H1 (cell line): ENCODE data around the gene HACL1. TPM values are rescaled to one million over a fixed set of nuclear protein-coding genes. Genes with fewer than 3 reads are reported as not detected.

ENCODE experiments used
- CTCF ChIA-PET: fragments of 300-600 bp; sonication (Branson Sonifier 250); formaldehyde crosslinking; loops from one replicate; lab custom pipeline; 2021; ENCODE audit not compliant: partially characterized antibody; lab: Charles Lee
- POLR2A ChIA-PET: fragments of 300-600 bp; sonication (Branson Sonifier 250); formaldehyde crosslinking; loops from one replicate; lab custom pipeline; 2021; ENCODE audit warnings: inconsistent platforms; ENCODE audit not compliant: partially characterized antibody; lab: Charles Lee
- DNase-seq, 2 experiments: peaks; one replicate each; pipeline versions ENCODE4 v3.0.0 to v3.0.0-alpha.2; 2010 to 2022; ENCODE audit warnings: low spot score in 2 of 2, low read depth in 1 of 2, mixed read lengths in 1 of 2
- FAIRE-seq: peaks from 2 replicates; lab custom pipeline; 2011; peaks lifted over from hg19 to GRCh38; lab: Jason Lieb, UNC
- H2AFZ ChIP-seq: 2 replicates; pipeline ENCODE4 v1.8.1; 2012; ENCODE audit warnings: low read length, inconsistent platforms
- H2AK5ac ChIP-seq: 2 replicates; pipeline ENCODE4 v1.6.1; 2013; ENCODE audit warnings: low read depth, low read length
- H2BK120ac ChIP-seq: replicated peaks from 2 replicates; pipeline ENCODE3; 2013; ENCODE audit warnings: low read depth, low read length, inconsistent platforms
- H2BK12ac ChIP-seq: 2 replicates; pipeline ENCODE4 v1.6.1; 2013; ENCODE audit warnings: low read depth, low read length
- H2BK15ac ChIP-seq: 2 replicates; pipeline ENCODE4 v1.6.1; 2013; ENCODE audit warnings: low read length
- H2BK20ac ChIP-seq: 2 replicates; pipeline ENCODE4 v1.6.1; 2013; ENCODE audit warnings: low read length
- H2BK5ac ChIP-seq: 2 replicates; pipeline ENCODE4 v1.6.1; 2013; ENCODE audit warnings: low read depth, low read length
- H3K14ac ChIP-seq: 2 replicates; pipeline ENCODE4 v1.6.1; 2013; ENCODE audit warnings: inconsistent platforms; ENCODE audit not compliant: insufficient read length
- H3K18ac ChIP-seq: 2 replicates; pipeline ENCODE4 v1.6.1; 2013; ENCODE audit warnings: low read length; ENCODE audit errors: extremely low read depth
- H3K23ac ChIP-seq: 2 replicates; pipeline ENCODE4 v1.6.1; 2013; ENCODE audit warnings: inconsistent platforms; ENCODE audit not compliant: insufficient read length
- H3K23me2 ChIP-seq: 2 replicates; pipeline ENCODE4 v1.6.1; 2013; ENCODE audit warnings: low read depth, low read length
- H3K27ac ChIP-seq: 2 replicates; pipeline ENCODE4 v1.6.1; 2011; ENCODE audit warnings: low read depth, low read length, inconsistent platforms
- H3K27me3 ChIP-seq, 4 experiments: replicated peaks in 1 of 4; 1 replicate in 1 of 4; 2 replicates in 3 of 4; pipeline versions ENCODE4 v1.6.1 to v1.8.1; 2011 to 2013; ENCODE audit warnings: low read length in 3 of 4, mild to moderate bottlenecking in 3 of 4, inconsistent platforms in 2 of 4, mixed read lengths in 2 of 4, moderate library complexity in 1 of 4; ENCODE audit not compliant: control insufficient read depth in 3 of 4, insufficient read depth in 3 of 4; ENCODE audit errors: extremely low read depth in 1 of 4
- H3K36me3 ChIP-seq, 4 experiments: 2 replicates each; pipeline versions ENCODE4 v1.6.1 to v1.8.1; 2011 to 2013; ENCODE audit warnings: mild to moderate bottlenecking in 4 of 4, low read length in 3 of 4, moderate library complexity in 2 of 4, control low read depth in 1 of 4, inconsistent platforms in 1 of 4; ENCODE audit not compliant: insufficient read depth in 4 of 4, control insufficient read depth in 2 of 4
- H3K4ac ChIP-seq: replicated peaks from 2 replicates; pipeline ENCODE3; 2013; ENCODE audit warnings: low read length, low read depth, mixed read lengths, inconsistent platforms; ENCODE audit not compliant: insufficient read length
- H3K4me1 ChIP-seq, 4 experiments: replicated peaks in 1 of 4; 1 replicate in 1 of 4; 2 replicates in 3 of 4; pipeline versions ENCODE4 v1.6.1 to v1.8.1; 2011 to 2013; ENCODE audit warnings: low read length in 3 of 4, inconsistent platforms in 2 of 4, mixed read lengths in 1 of 4; ENCODE audit not compliant: insufficient read depth in 4 of 4, control insufficient read depth in 3 of 4
- H3K4me2 ChIP-seq, 2 experiments: 2 replicates each; pipeline versions ENCODE4 v1.6.1 to v1.8.1; 2011 to 2013; ENCODE audit warnings: low read depth in 2 of 2, low read length in 2 of 2, control low read depth in 1 of 2, inconsistent platforms in 1 of 2, mild to moderate bottlenecking in 1 of 2; ENCODE audit not compliant: insufficient read depth in 1 of 2
- H3K4me3 ChIP-seq, 4 experiments: fragments of 200-600, 300-600 bp in 1 of 4; sonication (generic), shearing (Covaris generic), sonication (Bioruptor Twin) in 1 of 4; 2 replicates each; pipeline versions ENCODE4 v1.5.1 to v1.8.1; 2011 to 2016; ENCODE audit warnings: low read length in 4 of 4, low read depth in 3 of 4, control low read depth in 2 of 4, inconsistent platforms in 2 of 4, mild to moderate bottlenecking in 2 of 4, mixed read lengths in 1 of 4, moderate library complexity in 1 of 4; ENCODE audit not compliant: insufficient read depth in 2 of 4; ENCODE audit errors: extremely low read depth in 1 of 4
- H3K56ac ChIP-seq: replicated peaks from 2 replicates; pipeline ENCODE3; 2013; ENCODE audit warnings: low read depth, mild to moderate bottlenecking, mixed read lengths, low read length, inconsistent platforms; ENCODE audit not compliant: insufficient read length
- H3K79me1 ChIP-seq: 2 replicates; pipeline ENCODE4 v1.6.1; 2013; ENCODE audit warnings: low read depth, low read length, control low read depth
- H3K79me2 ChIP-seq, 2 experiments: 2 replicates each; pipeline versions ENCODE4 v1.6.1 to v1.8.1; 2012 to 2013; ENCODE audit warnings: low read length in 2 of 2, mild to moderate bottlenecking in 2 of 2, inconsistent platforms in 1 of 2; ENCODE audit not compliant: insufficient read depth in 2 of 2, control insufficient read depth in 1 of 2
- H3K9ac ChIP-seq, 4 experiments: replicated peaks in 1 of 4; 1 replicate in 1 of 4; 2 replicates in 3 of 4; pipeline versions ENCODE4 v1.6.1 to v1.8.1; 2011 to 2013; ENCODE audit warnings: low read depth in 3 of 4, low read length in 3 of 4, control low read depth in 2 of 4, mild to moderate bottlenecking in 2 of 4, moderate library complexity in 2 of 4, inconsistent platforms in 1 of 4; ENCODE audit errors: extremely low read depth in 1 of 4
- H3K9me3 ChIP-seq, 2 experiments: 2 replicates each; pipeline versions ENCODE4 v1.6.1 to v1.8.1; 2012 to 2013; ENCODE audit warnings: mild to moderate bottlenecking in 2 of 2, moderate library complexity in 2 of 2, control low read depth in 1 of 2, inconsistent platforms in 1 of 2, low read depth in 1 of 2, low read length in 1 of 2, mixed read lengths in 1 of 2; ENCODE audit not compliant: insufficient read depth in 2 of 2
- H4K20me1 ChIP-seq, 2 experiments: replicated peaks in 1 of 2; 2 replicates each; pipeline versions ENCODE3 to v1.8.1; 2011 to 2013; ENCODE audit warnings: inconsistent platforms in 2 of 2, low read length in 2 of 2, mild to moderate bottlenecking in 1 of 2; ENCODE audit not compliant: insufficient read depth in 2 of 2, control insufficient read depth in 1 of 2
- H4K5ac ChIP-seq: 2 replicates; pipeline ENCODE4 v1.6.1; 2013; ENCODE audit warnings: low read length, low read depth, mixed read lengths, inconsistent platforms; ENCODE audit not compliant: insufficient read length
- H4K8ac ChIP-seq: 2 replicates; pipeline ENCODE4 v1.8.0; 2013; ENCODE audit warnings: mild to moderate bottlenecking, moderate library complexity, low read length, inconsistent platforms; ENCODE audit not compliant: insufficient read depth; ENCODE audit errors: extremely low read depth
- H4K91ac ChIP-seq: replicated peaks from 2 replicates; pipeline ENCODE3; 2013; ENCODE audit warnings: low read length, mixed read lengths, inconsistent platforms; ENCODE audit not compliant: insufficient read length
- WGBS, 2 experiments: shearing (Covaris generic) in 1 of 2; methylation state at CpG; one replicate each; pipeline versions ENCODE4 v1.1.6 to v1.1.7; 2013 to 2015; ENCODE audit warnings: low lambda C conversion rate in 2 of 2, mixed read lengths in 2 of 2, inconsistent platforms in 1 of 2, low coverage in 1 of 2, missing lambda C conversion rate in 1 of 2; ENCODE audit not compliant: insufficient replicate concordance in 2 of 2, insufficient coverage in 1 of 2, insufficient read length in 1 of 2; ENCODE audit errors: extremely low coverage in 1 of 2, missing lambda C conversion rate in 1 of 2; 5-methylcytosine and 5-hydroxymethylcytosine counted together
- polyA plus RNA-seq, 7 experiments: library from polyadenylated mRNA; depleted of rRNA in 3 of 7; stranded (reverse) in 5 of 7; unstranded in 2 of 7; fragments of >200 nt in 5 of 7; fragments of 200-250 nt in 2 of 7; gene quantifications; 1 replicate in 5 of 7; 2 replicates in 1 of 7; 4 replicates in 1 of 7; pipeline versions ENCODE4 v1.2.1 to v1.2.3, GENCODE V29; 2011 to 2013; ENCODE audit warnings: missing spikeins in 2 of 7, mixed read lengths in 2 of 7
- total RNA-seq: library from RNA; stranded (reverse); fragmentation: NEBNext Ultra II Directional; extraction: Animal tissue kit (Norgen Biotek cat#: 25700); gene quantifications from 2 replicates; pipeline ENCODE4 v1.2.1, GENCODE V29; 2021
- TF ChIP-seq, protein P1 (sequence below), 3 experiments: IDR thresholded peaks; 1 replicate in 2 of 3; 2 replicates in 1 of 3; pipeline versions ENCODE4 v1.5.1 to v1.6.1; 2011; ENCODE audit warnings: low read length in 3 of 3, mild to moderate bottlenecking in 3 of 3, inconsistent platforms in 2 of 3, low read depth in 1 of 3, moderate library complexity in 1 of 3; ENCODE audit not compliant: insufficient read depth in 1 of 3; ENCODE audit errors: control extremely low read depth in 1 of 3

Gene HACL1
- total and polyA plus RNA-seq, 2 of the 8 experiments (the other 6 are each of a cell fraction or from before 2014, with no cell fraction given): 38.2 to 46.0 TPM

DNA sequence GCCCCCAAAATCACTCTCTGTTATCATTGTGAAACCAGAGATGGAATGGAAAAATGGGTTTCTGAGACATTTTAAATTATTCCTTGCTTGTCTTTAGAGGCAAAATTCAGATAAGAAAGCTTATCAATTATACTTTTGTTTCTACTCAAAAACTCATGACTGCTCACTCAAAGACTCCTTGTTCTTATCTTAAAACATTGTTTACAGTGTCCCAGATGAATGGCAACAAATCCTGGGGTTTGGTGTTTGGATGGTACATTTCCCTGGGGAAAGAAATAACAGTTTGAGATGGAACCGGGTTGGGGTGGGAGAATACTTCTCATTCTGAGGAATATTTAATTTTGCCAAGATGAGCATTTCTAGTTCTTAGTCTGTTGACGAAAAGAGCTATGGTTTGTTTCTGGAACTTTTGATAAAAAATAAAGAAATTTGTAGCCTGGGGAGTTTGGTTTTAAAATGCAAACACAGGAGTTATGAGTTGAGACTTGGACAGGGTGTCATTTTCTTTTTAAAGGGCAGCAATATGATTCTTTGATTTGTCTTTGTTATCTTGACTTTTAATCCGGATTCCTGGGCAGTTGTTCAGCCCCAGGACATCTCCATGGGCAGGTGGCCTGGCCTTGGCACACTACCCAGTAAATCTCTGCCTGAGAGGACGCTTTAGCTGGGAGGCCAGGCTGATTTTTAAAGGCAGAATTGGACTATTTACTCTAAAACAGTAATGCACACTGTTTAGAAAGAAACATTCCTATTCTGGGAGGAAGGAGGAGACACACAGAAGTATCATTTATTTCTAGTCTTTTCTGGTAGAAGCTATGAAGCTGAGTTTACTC is 32.6 kb upstream of the HACL1 start:
- H3K23me2 ChIP-seq: no peaks in the 10 kb centered on the region
- H4K91ac ChIP-seq: peak overlapping the region; percentile 79
- no peak overlapping the region for H4K8ac ChIP-seq
- H3K27ac ChIP-seq: no peak overlapping the region
- H3K79me2 ChIP-seq: no peaks in the 10 kb centered on the region
- peak overlapping the region; percentile 95; the same call in 1 of the 2 replicates for H2BK12ac ChIP-seq
- no peak overlapping the region for H3K56ac ChIP-seq
- TF ChIP-seq, protein P1, sequence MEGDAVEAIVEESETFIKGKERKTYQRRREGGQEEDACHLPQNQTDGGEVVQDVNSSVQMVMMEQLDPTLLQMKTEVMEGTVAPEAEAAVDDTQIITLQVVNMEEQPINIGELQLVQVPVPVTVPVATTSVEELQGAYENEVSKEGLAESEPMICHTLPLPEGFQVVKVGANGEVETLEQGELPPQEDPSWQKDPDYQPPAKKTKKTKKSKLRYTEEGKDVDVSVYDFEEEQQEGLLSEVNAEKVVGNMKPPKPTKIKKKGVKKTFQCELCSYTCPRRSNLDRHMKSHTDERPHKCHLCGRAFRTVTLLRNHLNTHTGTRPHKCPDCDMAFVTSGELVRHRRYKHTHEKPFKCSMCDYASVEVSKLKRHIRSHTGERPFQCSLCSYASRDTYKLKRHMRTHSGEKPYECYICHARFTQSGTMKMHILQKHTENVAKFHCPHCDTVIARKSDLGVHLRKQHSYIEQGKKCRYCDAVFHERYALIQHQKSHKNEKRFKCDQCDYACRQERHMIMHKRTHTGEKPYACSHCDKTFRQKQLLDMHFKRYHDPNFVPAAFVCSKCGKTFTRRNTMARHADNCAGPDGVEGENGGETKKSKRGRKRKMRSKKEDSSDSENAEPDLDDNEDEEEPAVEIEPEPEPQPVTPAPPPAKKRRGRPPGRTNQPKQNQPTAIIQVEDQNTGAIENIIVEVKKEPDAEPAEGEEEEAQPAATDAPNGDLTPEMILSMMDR (IDR thresholded peaks at IDR 0.05; ENCODE audit: control extremely low read depth in 1 of 3, insufficient read depth in 1 of 3, low read depth in 1 of 3, low read length in 3 of 3): no peak
- peak overlapping the region; percentile 77 for H4K5ac ChIP-seq
- no peak overlapping the region for H3K4ac ChIP-seq
- H2BK120ac ChIP-seq: peak overlapping the region; percentile 95
- H3K79me1 ChIP-seq: no peaks in the 10 kb centered on the region
- H2AK5ac ChIP-seq: no peak overlapping the region; the same call in 1 of the 2 replicates
- ChIA-PET POLR2A (interaction anchor here (0.7 to 3.2 kb wide), 4 partner anchors 16 to 226 kb away, joined by 3 to 12 read pairs (median 6); partner anchors contain the start of genes BTD and HACL1), CTCF (interaction anchor here (1.1 to 1.4 kb wide), 4 partner anchors 20 to 608 kb away, joined by 3 to 5 read pairs (median 4); no protein-coding TSS in a partner anchor)
- no peak overlapping the region for H3K14ac ChIP-seq
- H2BK15ac ChIP-seq: no peak overlapping the region
- no peaks in the 10 kb centered on the region for H4K20me1 ChIP-seq
- no peaks in the 10 kb centered on the region for H3K36me3 ChIP-seq
- DNase-seq (no peak), FAIRE-seq (no peak)
- H3K9ac ChIP-seq: no peak overlapping the region
- H2AFZ ChIP-seq: no peak overlapping the region
- H3K27me3 ChIP-seq: no peaks in the 10 kb centered on the region
- H2BK20ac ChIP-seq: no peak overlapping the region
- H3K18ac ChIP-seq: no peak overlapping the region; the same call in 1 of the 2 replicates
- 60% methylated on average over 4 of the region's 4 CpGs; no CpG with 5 or more reads in 1 of the 2 experiments for WGBS, 2 experiments
- H3K4me2 ChIP-seq: peak overlapping the region; percentile 44 to 59; a peak in 3 of 4 replicates
- no peak overlapping the region for H3K23ac ChIP-seq
- H2BK5ac ChIP-seq: peak overlapping the region; percentile 82; the same call in 1 of the 2 replicates
- H3K4me3 ChIP-seq: peak overlapping the region in 1 of 4 experiments; percentile 34; a peak in 1 of 8 replicates
- H3K9me3 ChIP-seq: no peaks in the 10 kb centered on the region
- H3K4me1 ChIP-seq: peaks cover 15 to 47% (median 28%) of the 10 kb centered on the region in 4 experiments
